Measurements from ENCODE around the gene CALHM5. TPM values are rescaled to one million over a fixed set of nuclear protein-coding genes. Genes with fewer than 3 reads are reported as not detected.

The CALHM5 gene
- total and polyA plus RNA-seq, 2 of the 4 experiments (the other 2 are of a cell fraction): 3.3 to 10.8 TPM

- Histone ChIP-seq H4K5ac (ENCODE audit: low read depth, low read length) (no peak overlapping the region), H2AK5ac (ENCODE audit: low read depth, low read length) (no peak overlapping the region), H2AK9ac (replicated peaks; ENCODE audit: low read depth, low read length, poor library complexity) (no peak overlapping the region), H2AFZ (replicated peaks; ENCODE audit: low read length, poor library complexity) (peak overlapping the region; percentile 2), H4K91ac (ENCODE audit: insufficient read depth, low read depth, low read length) (no peak overlapping the region), H3K14ac (replicated peaks; ENCODE audit: low read depth, low read length) (no peak overlapping the region), H3K27ac (ENCODE audit: insufficient read depth, low read length) (no peak overlapping the region), H3K23ac (ENCODE audit: low read depth, low read length) (no peak overlapping the region), H3K56ac (ENCODE audit: extremely low read depth, insufficient read depth, low read length) (no peak overlapping the region), H3K9me1 (ENCODE audit: insufficient read depth, low read length) (no peaks in the 10 kb centered on the region), H4K8ac (ENCODE audit: low read depth in 2 of 2, low read length in 2 of 2) (no peak overlapping the region), H3K18ac (ENCODE audit: low read depth, low read length) (no peak overlapping the region), H3K4ac (ENCODE audit: low read depth, low read length) (no peak overlapping the region), H3K4me2 (ENCODE audit: low read depth, low read length) (no peak overlapping the region), H2BK20ac (ENCODE audit: low read depth, low read length) (no peak overlapping the region), H3K36me3 (ENCODE audit: control insufficient read depth, insufficient read depth, low read length) (no peaks in the 10 kb centered on the region), H3K79me1 (ENCODE audit: low read depth in 1 of 2, low read length in 2 of 2) (no peaks in the 10 kb centered on the region), H3K4me3 (ENCODE audit: insufficient read depth, low read depth, low read length) (no peak overlapping the region), H3K9me3 (ENCODE audit: control insufficient read depth, insufficient read depth, low read length) (no peaks in the 10 kb centered on the region), H3K4me1 (ENCODE audit: control insufficient read depth, insufficient read depth, low read length) (peaks cover 5% of the 10 kb centered on the region; the same call in 1 of the 2 replicates), H2BK15ac (ENCODE audit: low read depth, low read length) (no peak overlapping the region), H4K20me1 (ENCODE audit: insufficient read depth, low read length) (no peaks in the 10 kb centered on the region), H3K9ac (ENCODE audit: low read depth, low read length) (no peak overlapping the region), H3K27me3 (ENCODE audit: control insufficient read depth, insufficient read depth, low read length) (no peaks in the 10 kb centered on the region; the same call in 1 of the 2 replicates), H2BK120ac (ENCODE audit: low read depth, low read length) (no peak overlapping the region), H2BK5ac (ENCODE audit: low read depth, low read length, poor library complexity, severe bottlenecking) (no peak overlapping the region)
- WGBS, 2 experiments (ENCODE audit: extremely low coverage in 2 of 2, insufficient read length in 1 of 2): 50% methylated on average over 1 of the region's 3 CpGs; no CpG with 5 or more reads in 1 of the 2 experiments
- ATAC-seq (ENCODE audit: low read depth): no peak
- TF ChIP-seq SMC3 (IDR thresholded peaks at IDR 0.05; ENCODE audit: low read depth, low read length) (no peak), POLR2A (IDR thresholded peaks at IDR 0.05; ENCODE audit: low read depth, low read length) (no peak), MAFK (IDR thresholded peaks at IDR 0.05; ENCODE audit: low read depth, low read length) (no peak), NFE2L2 (IDR thresholded peaks at IDR 0.05; ENCODE audit: low read depth, low read length) (no peak), MXI1 (IDR thresholded peaks at IDR 0.05; ENCODE audit: borderline replicate concordance, low read depth, low read length) (no peak), RCOR1 (IDR thresholded peaks at IDR 0.05; ENCODE audit: insufficient replicate concordance, low read length) (no peak), MAZ (IDR thresholded peaks at IDR 0.05; ENCODE audit: borderline replicate concordance, low read depth, low read length) (no peak), FOS (IDR thresholded peaks at IDR 0.05; ENCODE audit: low read depth, low read length) (no peak), RAD21 (IDR thresholded peaks at IDR 0.05; ENCODE audit: low read length) (no peak), CTCF (conservative IDR thresholded peaks at IDR 0.05; ENCODE audit: low read depth, low read length) (no peak), USF2 (IDR thresholded peaks at IDR 0.05; ENCODE audit: low read depth, low read length) (no peak), RFX5 (IDR thresholded peaks at IDR 0.05; ENCODE audit: low read depth, low read length) (no peak)
- intact Hi-C loops (cut with micrococcal nuclease): no loop called here
- peak; percentile 10 for DNase-seq
- dilution Hi-C loops (cut with HindIII; ENCODE audit: low sequenced_read_pairs, unreplicated experiment): no loop called here
- POLR2A ChIA-PET (ENCODE audit: unreplicated experiment): no interaction called here
- in situ Hi-C loops (cut with MboI; ENCODE audit: low sequenced_read_pairs): no loop called here
- CTCF ChIA-PET: interaction anchor here (0.6 to 2.0 kb wide), 4 partner anchors 14 to 76 kb away, joined by 3 to 5 read pairs (median 4); partner anchors contain the start of gene CALHM5
- no TSS peak for BruUV-seq (replicated peaks)
Observed at GRCh38 chr6:116497113-116497676, 14.2 kb upstream of the CALHM5 start.
